CD4-positive, alpha-beta T cell treated with Interleukin-12 subunit alpha and Interleukin-12 subunit beta, for 1 hour (primary cell): Measurements from ENCODE around the gene PDE4D.

Source experiments
- DNase-seq: peaks from one replicate; pipeline ENCODE4 v3.0.0-alpha.2; 2020

Gene PDE4D

GRCh38 chr5:59157068-59157467, 736.5 kb downstream of the PDE4D start:
- no peak for DNase-seq

GRCh38 chr5:59152701-59153245, 740.8 kb downstream of the PDE4D start:
- DNase-seq, result no peak

- no peak for DNase-seq
These were observed 742.2 kb downstream of the PDE4D start for GRCh38 chr5:59151162-59151889.

- DNase-seq, result no peak
These were observed 743.7 kb downstream of the PDE4D start for GRCh38 chr5:59149827-59150226.

GRCh38 chr5:59149271-59149670, 744.3 kb downstream of the PDE4D start:
- no peak for DNase-seq

GRCh38 chr5:59146729-59147128, 746.8 kb downstream of the PDE4D start:
- DNase-seq, result peak; percentile 15

- DNase-seq, result no peak
These were observed 749.6 kb downstream of the PDE4D start for GRCh38 chr5:59143926-59144333.

- DNase-seq, result no peak
These were observed 750.6 kb downstream of the PDE4D start for GRCh38 chr5:59142927-59143326.

- no peak for DNase-seq
These were observed 751.4 kb downstream of the PDE4D start for GRCh38 chr5:59142138-59142537.

GRCh38 chr5:59140133-59140532, 753.4 kb downstream of the PDE4D start:
- DNase-seq, result no peak

GRCh38 chr5:59139695-59140094, 753.8 kb downstream of the PDE4D start:
- DNase-seq, result no peak

GRCh38 chr5:59138509-59138908, 755.0 kb downstream of the PDE4D start:
- no peak for DNase-seq

- DNase-seq, result no peak
These were observed 755.7 kb downstream of the PDE4D start for GRCh38 chr5:59137846-59138245.

GRCh38 chr5:59136549-59136948, 757.0 kb downstream of the PDE4D start:
- DNase-seq, result no peak

- DNase-seq, result no peak
These were observed 758.9 kb downstream of the PDE4D start for GRCh38 chr5:59134471-59135163.

- no peak for DNase-seq
These were observed 759.7 kb downstream of the PDE4D start for GRCh38 chr5:59133764-59134261.

GRCh38 chr5:59132131-59132530, 761.4 kb downstream of the PDE4D start:
- DNase-seq, result peak; percentile 52

GRCh38 chr5:59130431-59130830, 763.1 kb downstream of the PDE4D start:
- DNase-seq, result no peak

GRCh38 chr5:59128646-59129290, 764.8 kb downstream of the PDE4D start:
- DNase-seq, result no peak

- no peak for DNase-seq
These were observed 766.6 kb downstream of the PDE4D start for GRCh38 chr5:59126708-59127573.

- no peak for DNase-seq
These were observed 767.4 kb downstream of the PDE4D start for GRCh38 chr5:59126016-59126707.
